Uterus (tissue), 4 donors: ENCODE results near the gene BIVM. TPM values are rescaled to one million over a fixed set of nuclear protein-coding genes. Genes with fewer than 3 reads are reported as not detected.

Experiments used
- total RNA-seq, 4 donors: library from RNA; depleted of rRNA in 3 of 4; stranded (reverse); fragments of >200 nt in 3 of 4; gene quantifications; one replicate each; pipeline versions ENCODE4 v1.1.0 to v1.2.4, GENCODE V29; 2014 to 2023
- donor health status: DM: yes; HTN: yes; CAD: no.

Gene BIVM
- total RNA-seq, 4 donors from 2014 or later: 5.0 to 55.9 (median 18.0) TPM

Other genes with a start within 250 kb of the BIVM start
- 10 to 100 TPM; 42.1 to 83.5 (median 48.7) TPM for gene TPP2, start 202.1 kb upstream of the BIVM start, total RNA-seq
- gene METTL21C, start 104.1 kb upstream of the BIVM start, total RNA-seq: under 1 TPM in 1 of 4 donors, not detected in 3; 0.41 TPM
- 10 to 100 TPM; 11.2 to 20.5 (median 14.7) TPM for gene TEX30, start 25.3 kb upstream of the BIVM start, total RNA-seq
- gene POGLUT2, start 143 bp upstream of the BIVM start, total RNA-seq: 10 to 100 TPM in 2 of 4 donors, 1 to 10 TPM in 2; 3.5 to 40.3 (median 17.2) TPM
- gene ERCC5, start 46.9 kb downstream of the BIVM start, total RNA-seq: 100 to 1,000 TPM in 1 of 4 donors, 10 to 100 TPM in 3; 43.7 to 134 (median 76.4) TPM